Endothelial cell of umbilical vein (primary cell): ENCODE measurements around the gene ENO4. TPM values are rescaled to one million over a fixed set of nuclear protein-coding genes. Genes with fewer than 3 reads are reported as not detected.

Source experiments
- BruUV-seq: library from RNA; stranded (reverse); fragments of 400-500 nt; replicated peaks from 2 replicates; lab custom pipeline; 2021; lab: Mats Ljungman, UMichigan
- CTCF ChIA-PET: fragments of 300-600, 350-600 bp; sonication (Branson Sonifier 250); formaldehyde crosslinking; loops from one replicate; lab custom pipeline; 2021; ENCODE audit warnings: antibody characterized with exemption, inconsistent platforms; lab: Charles Lee
- POLR2A ChIA-PET: fragments of 300-600, 350-600 bp; sonication (Branson Sonifier 250); formaldehyde crosslinking; loops from one replicate; lab custom pipeline; 2021; ENCODE audit warnings: antibody characterized with exemption, inconsistent platforms; lab: Charles Lee
- DNase-seq: peaks from one replicate; pipeline ENCODE4 v3.0.0-alpha.2; 2011; ENCODE audit warnings: low read depth, low spot score
- FAIRE-seq: peaks from 2 replicates; lab custom pipeline; 2011; peaks lifted over from hg19 to GRCh38; lab: Jason Lieb, UNC
- H2AFZ ChIP-seq: 2 replicates; pipeline ENCODE4 v1.6.0; 2012; ENCODE audit warnings: low read depth, low read length, control low read depth, inconsistent platforms
- H3K27ac ChIP-seq: 2 replicates; pipeline ENCODE4 v1.5.1; 2011; ENCODE audit warnings: low read depth, mild to moderate bottlenecking, control low read depth, low read length, moderate library complexity; ENCODE audit not compliant: insufficient read depth
- H3K27me3 ChIP-seq, 2 experiments: 2 replicates each; pipeline versions ENCODE4 v1.6.0 to v1.6.1; 2011; ENCODE audit warnings: low read length in 2 of 2, mixed read lengths in 1 of 2; ENCODE audit not compliant: control insufficient read depth in 2 of 2, insufficient read depth in 2 of 2
- H3K36me3 ChIP-seq, 2 experiments: 2 replicates in 1 of 2; 3 replicates in 1 of 2; pipeline ENCODE4 v1.5.1; 2011; ENCODE audit warnings: low read length in 2 of 2, mild to moderate bottlenecking in 1 of 2, moderate library complexity in 1 of 2; ENCODE audit not compliant: control insufficient read depth in 2 of 2, insufficient read depth in 2 of 2; ENCODE audit errors: extremely low read depth in 1 of 2
- H3K4me1 ChIP-seq: 3 replicates; pipeline ENCODE4 v1.5.1; 2011; ENCODE audit warnings: mild to moderate bottlenecking, low read length; ENCODE audit not compliant: control insufficient read depth, insufficient read depth; ENCODE audit errors: extremely low read depth
- H3K4me2 ChIP-seq: 2 replicates; pipeline ENCODE4 v1.6.1; 2011; ENCODE audit warnings: low read length, control low read depth, mixed read lengths; ENCODE audit not compliant: insufficient read depth
- H3K4me3 ChIP-seq, 3 experiments: fragments of 200-600 bp in 1 of 3; sonication (generic), shearing (Covaris generic) in 1 of 3; replicated peaks in 1 of 3; 2 replicates each; pipeline ENCODE4 v1.5.1; 2011 to 2016; ENCODE audit warnings: control low read depth in 3 of 3, low read length in 3 of 3, mild to moderate bottlenecking in 2 of 3, inconsistent platforms in 1 of 3, low read depth in 1 of 3, moderate library complexity in 1 of 3; ENCODE audit not compliant: insufficient read depth in 1 of 3
- H3K79me2 ChIP-seq: 2 replicates; pipeline ENCODE4 v1.6.0; 2012; ENCODE audit warnings: low read length, inconsistent platforms; ENCODE audit not compliant: control insufficient read depth, insufficient read depth
- H3K9ac ChIP-seq: replicated peaks from 2 replicates; pipeline ENCODE3; 2011; ENCODE audit warnings: low read length, control low read depth; ENCODE audit not compliant: insufficient read depth; ENCODE audit errors: extremely low read depth
- H3K9me1 ChIP-seq: replicated peaks from 3 replicates; pipeline ENCODE4 v1.6.0; 2011; ENCODE audit warnings: mild to moderate bottlenecking, low read length; ENCODE audit not compliant: control insufficient read depth, insufficient read depth; ENCODE audit errors: extremely low read depth
- H3K9me3 ChIP-seq: replicated peaks from 2 replicates; pipeline ENCODE4 v1.5.1; 2012; ENCODE audit warnings: low read length, inconsistent platforms; ENCODE audit not compliant: control insufficient read depth, insufficient read depth
- H4K20me1 ChIP-seq: replicated peaks from 2 replicates; pipeline ENCODE3; 2011; ENCODE audit warnings: mild to moderate bottlenecking, low read length; ENCODE audit not compliant: control insufficient read depth, insufficient read depth; ENCODE audit errors: extremely low read depth
- EZH2 ChIP-seq: IDR thresholded peaks from 2 replicates; pipeline ENCODE4 v1.6.1; 2012; ENCODE audit warnings: borderline replicate concordance, low read depth, mild to moderate bottlenecking, moderate library complexity, low read length, inconsistent platforms; ENCODE audit not compliant: severe bottlenecking
- GATA2 ChIP-seq: IDR thresholded peaks from 2 replicates; pipeline ENCODE4 v1.7.0; 2011; ENCODE audit warnings: low read depth, mild to moderate bottlenecking, moderate library complexity, mixed read lengths, low read length; ENCODE audit not compliant: insufficient read length, insufficient read depth
- JUN ChIP-seq: IDR thresholded peaks from 2 replicates; pipeline ENCODE4 v1.6.1; 2011; ENCODE audit warnings: borderline replicate concordance, low read depth; ENCODE audit not compliant: insufficient read length, insufficient read depth
- MYC ChIP-seq: IDR thresholded peaks from one replicate; pipeline ENCODE4 v1.6.1; 2011; ENCODE audit warnings: mild to moderate bottlenecking, low read depth, low read length
- POLR2AphosphoS5 ChIP-seq: IDR thresholded peaks from 2 replicates; pipeline ENCODE4 v1.6.1; 2012; ENCODE audit warnings: low read depth, mild to moderate bottlenecking, control low read depth, low read length, moderate library complexity; ENCODE audit not compliant: insufficient read depth
- dilution Hi-C: fragments of 300-500 bp; cut with MboI; formaldehyde crosslinking; loops from one replicate; pipeline ENCODE4 v1.15.0; 2019; ENCODE audit warnings: low sequenced_read_pairs; ENCODE audit not compliant: extremely low pct_ligation_motif_present
- intact Hi-C: fragments of 100-400 bp; cut with micrococcal nuclease; formaldehyde crosslinking; loops from one replicate; pipeline ENCODE4 v1.10.0; 2022
- polyA plus RNA-seq, 4 experiments: library from polyadenylated mRNA; depleted of rRNA in 3 of 4; stranded (reverse) in 3 of 4; unstranded in 1 of 4; fragments of >200 nt; gene quantifications; 2 replicates each; pipeline versions ENCODE4 v1.2.1 to v1.2.3, GENCODE V29; 2011 to 2012; ENCODE audit warnings: missing spikeins in 1 of 4
- total RNA-seq: library from RNA; stranded (reverse); gene quantifications from 2 replicates; pipeline ENCODE4 v1.2.3, GENCODE V29; 2021

The ENO4 gene
- total and polyA plus RNA-seq, 2 donors (not counting 3 experiments of a cell fraction or from before 2014, with no cell fraction given) = 0.08 TPM; not detected in 1

DNA sequence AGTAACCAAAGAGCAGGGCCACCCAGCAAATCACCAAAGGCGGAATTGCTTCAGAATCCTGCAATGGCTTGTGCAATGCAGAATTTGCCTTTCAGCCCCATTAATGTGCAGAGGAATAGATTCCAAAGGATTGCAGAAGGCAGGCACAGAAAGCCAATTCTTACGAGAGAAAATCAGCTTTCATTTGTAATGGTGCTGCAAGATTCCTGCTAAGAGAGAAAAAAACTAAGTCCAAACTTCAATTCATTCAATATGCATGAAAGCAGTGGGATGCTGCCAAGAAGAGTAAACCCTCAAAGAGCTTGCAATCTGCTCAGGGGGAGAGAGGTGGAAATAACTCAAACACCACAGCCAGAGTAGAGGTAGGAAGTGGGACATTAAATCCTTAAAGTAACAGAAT is 70.4 kb downstream of the ENO4 start:
- dilution Hi-C loops = no loop called here

DNA sequence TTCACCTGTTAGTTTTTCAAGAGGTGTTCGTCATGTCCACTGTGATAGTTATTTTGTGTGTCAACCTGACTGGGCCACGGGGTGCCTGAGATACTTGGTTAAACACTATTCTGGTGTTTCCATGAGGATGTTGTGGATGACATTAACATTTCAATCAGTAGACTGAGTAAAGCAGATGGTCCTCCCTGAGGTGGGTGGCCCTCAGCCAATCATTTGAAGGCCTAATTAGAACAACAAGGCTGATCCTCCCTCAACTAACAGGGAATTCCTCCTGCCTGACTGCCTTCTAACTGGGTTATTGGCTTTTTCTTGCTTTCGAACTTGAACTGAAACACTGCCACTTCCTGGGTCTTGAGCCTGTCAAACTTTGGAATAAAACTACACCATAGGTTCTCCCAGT is 75.8 kb downstream of the ENO4 start:
- Histone ChIP-seq H3K9me1 (no peaks in the 10 kb centered on the region), H3K9ac (no peak overlapping the region), H3K4me1 (no peaks in the 10 kb centered on the region), H3K79me2 (no peaks in the 10 kb centered on the region), H3K4me3 (no peak overlapping the region), H2AFZ (no peak overlapping the region), H4K20me1 (no peaks in the 10 kb centered on the region), H3K27ac (no peak overlapping the region), H3K36me3 (peaks cover 0 to 3% of the 10 kb centered on the region in 2 experiments), H3K27me3 (no peaks in the 10 kb centered on the region), H3K4me2 (no peak overlapping the region), H3K9me3 (no peaks in the 10 kb centered on the region)
- BruUV-seq = no TSS peak
- ChIA-PET POLR2A (no interaction called here), CTCF (no interaction called here)
- FAIRE-seq (no peak), DNase-seq (no peak)
- dilution Hi-C loops = no loop called here
- TF ChIP-seq GATA2 (no peak), JUN (no peak), MYC (no peak)
- intact Hi-C loops = no loop called here

More for the DNA sequence above, 70.4 kb downstream of the ENO4 start:
- H3K9me1 ChIP-seq = no peaks in the 10 kb centered on the region
- H3K79me2 ChIP-seq = no peaks in the 10 kb centered on the region
- TF ChIP-seq MYC (no peak), GATA2 (no peak), EZH2 (no peak), JUN (no peak), POLR2AphosphoS5 (no peak)
- intact Hi-C loops = no loop called here
- H2AFZ ChIP-seq = no peak overlapping the region
- peaks cover 0 to 2% of the 10 kb centered on the region in 2 experiments for H3K36me3 ChIP-seq
- no peak overlapping the region for H3K27ac ChIP-seq
- no TSS peak for BruUV-seq
- POLR2A ChIA-PET = no interaction called here
- no peak overlapping the region for H3K4me2 ChIP-seq
- no peak overlapping the region for H3K4me3 ChIP-seq
- no peaks in the 10 kb centered on the region for H3K9me3 ChIP-seq
- H3K4me1 ChIP-seq = no peaks in the 10 kb centered on the region
- no peaks in the 10 kb centered on the region for H4K20me1 ChIP-seq
- CTCF ChIA-PET = no interaction called here
- DNase-seq (no peak), FAIRE-seq (no peak)
- no peaks in the 10 kb centered on the region for H3K27me3 ChIP-seq
- no peak overlapping the region for H3K9ac ChIP-seq
